Esophagus muscularis mucosa (tissue), 4 donors: Measurements from ENCODE around the gene BICRA. TPM values are rescaled to one million over a fixed set of nuclear protein-coding genes. Genes with fewer than 3 reads are reported as not detected.
"Not testable (repeated sequence)": the region's sequence is repeated elsewhere in the genome, so short reads cannot be mapped to it uniquely, and the experiment has no call there.

ENCODE experiments used
- DNase-seq: peaks from one replicate; pipeline ENCODE4 v3.0.0-alpha.2; 2017; ENCODE audit errors: extremely low spot score
- H3K27ac ChIP-seq, 4 donors: fragments of 200-600 bp; sonication (generic); replicated peaks in 1 of 4; 1 replicate in 3 of 4; 2 replicates in 1 of 4; pipeline ENCODE4 v1.5.1; 2016 to 2019; ENCODE audit warnings: mild to moderate bottlenecking in 1 of 4
- H3K27me3 ChIP-seq, 4 donors: fragments of 200-600 bp; sonication (generic); one replicate each; pipeline versions ENCODE4 v1.5.1 to v1.6.0; 2016 to 2019
- H3K36me3 ChIP-seq, 4 donors: fragments of 200-600 bp; sonication (generic); one replicate each; pipeline ENCODE4 v1.5.1; 2016 to 2019
- H3K4me1 ChIP-seq, 4 donors: fragments of 200-600 bp; sonication (generic); one replicate each; pipeline ENCODE4 v1.5.1; 2016 to 2019
- H3K4me3 ChIP-seq, 4 donors: fragments of 200-600 bp; sonication (generic); 1 replicate in 2 of 4; 2 replicates in 2 of 4; pipeline ENCODE4 v1.5.1; 2016 to 2019; ENCODE audit warnings: mild to moderate bottlenecking in 4 of 4, moderate library complexity in 1 of 4
- H3K9me3 ChIP-seq, 4 donors: fragments of 200-600 bp; sonication (generic); 1 replicate in 3 of 4; 2 replicates in 1 of 4; pipeline ENCODE4 v1.5.1; 2016 to 2019
- CTCF ChIP-seq, 3 experiments: fragments of 200-600 bp in 2 of 3; fragments of 450-650 bp in 1 of 3; sonication (generic) in 2 of 3; IDR thresholded peaks; one replicate each; pipeline ENCODE4 v1.5.1; 2017 to 2019; ENCODE audit warnings: antibody characterized with exemption in 3 of 3, mild to moderate bottlenecking in 2 of 3, moderate library complexity in 1 of 3
- EP300 ChIP-seq: sonication (generic); formaldehyde crosslinking; IDR thresholded peaks from one replicate; pipeline ENCODE4 v1.6.1; 2017; ENCODE audit warnings: antibody characterized with exemption
- POLR2A ChIP-seq: fragments of 450-650 bp; IDR thresholded peaks from one replicate; pipeline ENCODE4 v1.6.1; 2017; ENCODE audit warnings: antibody characterized with exemption, moderate library complexity, mild to moderate bottlenecking, low read depth
- POLR2AphosphoS5 ChIP-seq, 2 donors: sonication (generic); formaldehyde crosslinking; IDR thresholded peaks; one replicate each; pipeline ENCODE4 v1.6.1; 2017; ENCODE audit warnings: antibody characterized with exemption in 2 of 2
- WGBS: methylation state at CpG from one replicate; pipeline ENCODE4 v1.1.5; 2018; 5-methylcytosine and 5-hydroxymethylcytosine counted together
- intact Hi-C: fragments of 100-400 bp; cut with DNase I; formaldehyde crosslinking; loops from one replicate; pipeline ENCODE4 v1.15.1; 2023
- total RNA-seq, 4 donors: library from RNA; depleted of rRNA; stranded (reverse); fragments of >200 nt; gene quantifications; one replicate each; pipeline versions ENCODE4 v1.1.0 to v1.2.1, GENCODE V29; 2016

The BICRA gene
- total RNA-seq, 4 donors from 2014 or later: 10.9 to 15.0 (median 13.8) TPM

GRCh38 chr19:47628078-47628771, 19.3 kb downstream of the BICRA start:
- intact Hi-C loops: no loop called here
- TF ChIP-seq POLR2AphosphoS5 (IDR thresholded peaks at IDR 0.05): no peak

GRCh38 chr19:47630594-47630993, 21.7 kb downstream of the BICRA start:
- no peaks in the 10 kb centered on the region for H3K9me3 ChIP-seq
- no peaks in the 10 kb centered on the region for H3K27me3 ChIP-seq
- H3K4me3 ChIP-seq: no peak overlapping the region
- no peak for DNase-seq
- peaks cover 44 to 74% (median 51%) of the 10 kb centered on the region in 4 donors for H3K4me1 ChIP-seq
- WGBS: 95% methylated on average over 6 of the region's 6 CpGs
- H3K36me3 ChIP-seq: no peaks in the 10 kb centered on the region
- H3K27ac ChIP-seq: no peak overlapping the region
- TF ChIP-seq CTCF (IDR thresholded peaks at IDR 0.05): no peak
- TF ChIP-seq EP300: no peak
- intact Hi-C loops: no loop called here

More at GRCh38 chr19:47628078-47628771, 19.3 kb downstream of the BICRA start:
- H3K4me3 ChIP-seq: no peak overlapping the region
- H3K27me3 ChIP-seq: no peaks in the 10 kb centered on the region
- no peaks in the 10 kb centered on the region for H3K36me3 ChIP-seq
- H3K4me1 ChIP-seq: peaks cover 54 to 86% (median 63%) of the 10 kb centered on the region in 4 donors
- DNase-seq: no peak
- no peak overlapping the region for H3K27ac ChIP-seq
- no peaks in the 10 kb centered on the region for H3K9me3 ChIP-seq
- 88% methylated on average over 4 of the region's 4 CpGs for WGBS

GRCh38 chr19:47631681-47632446, 22.9 kb downstream of the BICRA start:
- Histone ChIP-seq H3K4me3 (no peak overlapping the region), H3K4me1 (peaks cover 31 to 70% (median 41%) of the 10 kb centered on the region in 4 donors)

GRCh38 chr19:47633517-47633916, 24.6 kb downstream of the BICRA start:
- no peak for DNase-seq
- 80% methylated on average over 4 of the region's 4 CpGs for WGBS
- no peaks in the 10 kb centered on the region for H3K27me3 ChIP-seq
- H3K36me3 ChIP-seq: no peaks in the 10 kb centered on the region
- H3K4me1 ChIP-seq: peaks cover 41 to 70% (median 48%) of the 10 kb centered on the region in 4 donors
- intact Hi-C loops: no loop called here
- H3K9me3 ChIP-seq: no peaks in the 10 kb centered on the region
- TF ChIP-seq EP300: no peak
- TF ChIP-seq POLR2A: no peak
- no peak for TF ChIP-seq CTCF (IDR thresholded peaks at IDR 0.05)
- no peak for TF ChIP-seq POLR2AphosphoS5 (IDR thresholded peaks at IDR 0.05)
- peak overlapping the region in 3 of 4 donors; percentile 31 to 73 (median 65) for H3K27ac ChIP-seq
- no peak overlapping the region for H3K4me3 ChIP-seq

More at GRCh38 chr19:47631681-47632446, 22.9 kb downstream of the BICRA start:
- DNase-seq: no peak
- no peak for TF ChIP-seq EP300
- TF ChIP-seq POLR2AphosphoS5 (IDR thresholded peaks at IDR 0.05): peak in 1 of 2 donors; percentile 39
- Histone ChIP-seq H3K27me3 (no peaks in the 10 kb centered on the region), H3K9me3 (no peaks in the 10 kb centered on the region), H3K27ac (peak overlapping the region; percentile 50 to 73 (median 66)), H3K36me3 (no peaks in the 10 kb centered on the region)
- intact Hi-C loops: no loop called here
- 83% methylated on average over 17 of the region's 18 CpGs for WGBS

- no peaks in the 10 kb centered on the region for H3K9me3 ChIP-seq
- intact Hi-C loops: no loop called here
- TF ChIP-seq CTCF (IDR thresholded peaks at IDR 0.05) (no peak), POLR2A (no peak)
- no peaks in the 10 kb centered on the region for H3K27me3 ChIP-seq
- 78% methylated on average over 11 of the region's 11 CpGs for WGBS
- DNase-seq: no peak
- H3K36me3 ChIP-seq: no peaks in the 10 kb centered on the region
- peak overlapping the region in 3 of 4 donors; percentile 31 to 73 (median 65) for H3K27ac ChIP-seq
- H3K4me3 ChIP-seq: no peak overlapping the region
- peaks cover 43 to 74% (median 53%) of the 10 kb centered on the region in 4 donors for H3K4me1 ChIP-seq
Measured at GRCh38 chr19:47633996-47634395, 25.1 kb downstream of the BICRA start.

GRCh38 chr19:47635152-47635754, 26.3 kb downstream of the BICRA start:
- H3K27ac ChIP-seq, H3K36me3 ChIP-seq, DNase-seq, H3K4me3 ChIP-seq, intact Hi-C loops, H3K9me3 ChIP-seq, H3K27me3 ChIP-seq: not testable (repeated sequence)
- WGBS: 91% methylated on average over 6 of the region's 6 CpGs
- peaks cover 43 to 69% (median 53%) of the 10 kb centered on the region in 4 donors for H3K4me1 ChIP-seq
